Upper lobe of right lung (tissue), 1 donor: ENCODE results near the gene HMCN1. TPM values are rescaled to one million over a fixed set of nuclear protein-coding genes. Genes with fewer than 3 reads are reported as not detected.
"Not testable (repeated sequence)": the region's sequence is repeated elsewhere in the genome, so short reads cannot be mapped to it uniquely, and the experiment has no call there.

Source experiments
- ATAC-seq: fragments of 200-7000 bp; cut with Tn5 transposase; one replicate; pipeline ENCODE4 v1.9.1; 2020; ENCODE audit warnings: mild to moderate bottlenecking, moderate library complexity
- DNase-seq: peaks from one replicate; pipeline ENCODE4 v3.0.0-alpha.2; 2020
- H3K27ac ChIP-seq: fragments of 200-600 bp; one replicate; pipeline ENCODE4 v1.8.0; 2022
- H3K27me3 ChIP-seq: fragments of 200-600 bp; one replicate; pipeline ENCODE4 v1.8.0; 2022; ENCODE audit warnings: mild to moderate bottlenecking
- H3K36me3 ChIP-seq: fragments of 200-600 bp; one replicate; pipeline ENCODE4 v1.8.0; 2022
- H3K4me1 ChIP-seq: fragments of 200-600 bp; one replicate; pipeline ENCODE4 v1.8.0; 2022
- H3K4me3 ChIP-seq: fragments of 200-600 bp; one replicate; pipeline ENCODE4 v1.8.0; 2022; ENCODE audit warnings: mild to moderate bottlenecking
- H3K9me3 ChIP-seq: fragments of 200-600 bp; one replicate; pipeline ENCODE4 v1.8.0; 2022
- intact Hi-C: fragments of 100-400 bp; cut with DNase I; formaldehyde crosslinking; loops from one replicate; pipeline ENCODE4 v1.11.0; 2022
- total RNA-seq: library from RNA; stranded (reverse); fragmentation: NEBNext Ultra II Directional; extraction: Animal tissue kit (Norgen Biotek cat#: 25700); gene quantifications from one replicate; pipeline ENCODE4 v1.2.1, GENCODE V29; 2021
- TF ChIP-seq, protein P1 (sequence below): fragments of 200-600 bp; IDR thresholded peaks from one replicate; pipeline ENCODE4 v1.8.0; 2022; ENCODE audit warnings: antibody characterized with exemption
- donor health status: DM: no; HTN: yes; CAD: no; lungs with severe emphysema.

HMCN1 gene
- total RNA-seq, 1 donor from 2014 or later = 45.4 TPM

DNA sequence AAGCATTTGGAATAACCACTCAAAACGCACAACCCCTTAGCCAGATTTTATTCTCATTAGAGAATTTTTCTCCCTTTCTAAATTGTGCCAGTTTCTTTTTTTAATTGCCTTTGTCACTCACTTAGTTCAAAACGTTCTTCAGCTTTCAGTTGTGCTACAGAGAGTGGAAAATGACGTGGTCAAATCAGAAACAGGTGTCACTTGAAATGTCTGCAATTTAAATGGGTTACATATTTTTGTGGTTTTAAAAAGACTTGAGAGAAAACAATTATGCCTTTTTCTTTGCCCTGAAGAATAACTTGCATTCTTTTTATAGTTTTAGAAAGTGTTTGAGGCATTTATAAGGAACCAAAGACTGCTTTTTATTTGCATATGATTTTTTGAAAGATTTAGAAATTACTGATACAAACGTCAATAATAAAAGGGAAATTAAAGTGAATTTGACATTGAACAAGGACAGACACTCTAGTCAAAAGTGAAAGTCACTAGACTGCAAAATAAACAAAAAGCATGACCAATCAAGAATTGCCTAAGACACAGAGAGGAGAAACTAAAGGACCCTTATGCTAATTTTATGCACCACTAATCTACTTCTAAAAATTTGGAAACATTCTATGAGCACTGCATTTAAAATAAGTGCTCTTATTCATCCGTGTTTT, 449.9 kb downstream of the HMCN1 start:
- no peaks in the 10 kb centered on the region for H3K27me3 ChIP-seq
- H3K4me3 ChIP-seq = peak overlapping the region; percentile 6
- no peaks in the 10 kb centered on the region for H3K36me3 ChIP-seq
- TF ChIP-seq, protein P1, sequence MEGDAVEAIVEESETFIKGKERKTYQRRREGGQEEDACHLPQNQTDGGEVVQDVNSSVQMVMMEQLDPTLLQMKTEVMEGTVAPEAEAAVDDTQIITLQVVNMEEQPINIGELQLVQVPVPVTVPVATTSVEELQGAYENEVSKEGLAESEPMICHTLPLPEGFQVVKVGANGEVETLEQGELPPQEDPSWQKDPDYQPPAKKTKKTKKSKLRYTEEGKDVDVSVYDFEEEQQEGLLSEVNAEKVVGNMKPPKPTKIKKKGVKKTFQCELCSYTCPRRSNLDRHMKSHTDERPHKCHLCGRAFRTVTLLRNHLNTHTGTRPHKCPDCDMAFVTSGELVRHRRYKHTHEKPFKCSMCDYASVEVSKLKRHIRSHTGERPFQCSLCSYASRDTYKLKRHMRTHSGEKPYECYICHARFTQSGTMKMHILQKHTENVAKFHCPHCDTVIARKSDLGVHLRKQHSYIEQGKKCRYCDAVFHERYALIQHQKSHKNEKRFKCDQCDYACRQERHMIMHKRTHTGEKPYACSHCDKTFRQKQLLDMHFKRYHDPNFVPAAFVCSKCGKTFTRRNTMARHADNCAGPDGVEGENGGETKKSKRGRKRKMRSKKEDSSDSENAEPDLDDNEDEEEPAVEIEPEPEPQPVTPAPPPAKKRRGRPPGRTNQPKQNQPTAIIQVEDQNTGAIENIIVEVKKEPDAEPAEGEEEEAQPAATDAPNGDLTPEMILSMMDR = no peak
- DNase-seq = no peak
- H3K27ac ChIP-seq = peak overlapping the region; percentile 20
- H3K9me3 ChIP-seq = no peaks in the 10 kb centered on the region
- intact Hi-C loops = no loop called here
- H3K4me1 ChIP-seq = peaks cover 4% of the 10 kb centered on the region
- peak; percentile 52 for ATAC-seq

DNA sequence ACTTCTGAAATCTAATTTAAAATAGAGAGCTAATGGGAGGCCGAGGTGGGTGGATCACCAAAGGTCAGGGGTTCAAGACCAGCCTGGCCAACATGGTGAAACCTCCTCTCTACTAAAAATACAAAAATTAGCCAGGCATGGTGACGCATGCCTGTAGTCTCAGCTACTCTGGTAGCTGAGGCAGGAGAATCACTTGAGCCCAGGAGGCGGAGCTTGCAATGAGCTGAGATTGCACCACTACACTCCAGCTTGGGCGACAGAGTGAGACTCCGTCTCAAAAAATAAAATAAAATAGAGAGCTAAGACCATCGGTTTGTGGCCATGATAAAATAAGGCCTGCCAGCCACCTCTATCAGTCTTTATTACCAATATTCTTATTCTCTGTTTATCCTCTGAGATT, 452.1 kb downstream of the HMCN1 start:
- H3K27me3 ChIP-seq, H3K36me3 ChIP-seq, ATAC-seq, H3K4me1 ChIP-seq, H3K9me3 ChIP-seq, H3K4me3 ChIP-seq, intact Hi-C loops, H3K27ac ChIP-seq, DNase-seq: not testable (repeated sequence)

DNA sequence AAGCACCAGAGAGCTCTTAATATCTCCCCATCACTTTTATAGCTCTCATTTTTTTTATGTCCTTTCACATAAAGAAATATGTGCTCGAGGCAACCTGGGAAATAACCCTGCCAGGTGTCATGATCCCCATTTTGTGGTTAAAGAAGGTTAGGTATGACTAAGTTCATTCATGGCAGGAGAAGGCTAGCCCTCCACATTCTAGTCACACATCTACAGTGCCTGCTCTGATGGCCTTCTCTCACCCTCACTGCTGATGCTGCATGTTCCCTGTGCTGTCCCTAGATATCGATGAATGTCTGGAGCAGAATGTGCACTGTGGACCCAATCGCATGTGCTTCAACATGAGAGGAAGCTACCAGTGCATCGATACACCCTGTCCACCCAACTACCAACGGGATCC, 453.4 kb downstream of the HMCN1 start:
- no peaks in the 10 kb centered on the region for H3K36me3 ChIP-seq
- H3K27me3 ChIP-seq = no peaks in the 10 kb centered on the region
- no peak for DNase-seq
- no peaks in the 10 kb centered on the region for H3K9me3 ChIP-seq
- H3K4me1 ChIP-seq = peaks cover 4% of the 10 kb centered on the region
- intact Hi-C loops = no loop called here
- no peak overlapping the region for H3K27ac ChIP-seq
- TF ChIP-seq, protein P1 = no peak
- ATAC-seq = no peak
- no peak overlapping the region for H3K4me3 ChIP-seq

DNA sequence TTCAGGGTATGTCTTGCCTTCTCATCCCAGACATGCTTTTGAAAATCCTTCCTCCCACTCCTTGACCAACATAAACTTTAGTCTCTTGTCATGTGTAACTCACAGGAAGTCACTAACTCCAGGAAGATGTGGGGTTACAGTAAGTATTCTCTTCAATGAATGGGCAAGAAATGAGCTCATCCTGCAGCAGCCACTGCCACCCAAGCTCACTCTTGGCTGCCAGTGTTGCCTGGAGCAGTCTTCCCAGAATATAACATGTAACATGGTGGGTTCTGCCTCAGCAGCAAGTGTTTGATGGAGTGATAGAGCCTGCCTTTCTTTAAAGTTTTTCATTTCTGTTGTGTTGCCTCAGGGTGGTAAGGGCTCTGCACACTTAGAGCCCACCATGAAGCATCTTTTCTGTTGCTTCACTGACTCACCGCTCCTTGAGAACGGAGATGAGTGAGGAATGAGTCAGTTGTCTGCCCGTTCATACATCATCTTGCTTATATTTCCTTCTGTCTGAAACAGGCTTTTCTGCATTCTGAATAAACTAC, 453.9 kb downstream of the HMCN1 start:
- intact Hi-C loops = no loop called here
- H3K9me3 ChIP-seq = no peaks in the 10 kb centered on the region
- no peak overlapping the region for H3K27ac ChIP-seq
- no peak overlapping the region for H3K4me3 ChIP-seq
- TF ChIP-seq, protein P1 = no peak
- ATAC-seq (no peak), DNase-seq (no peak)
- no peaks in the 10 kb centered on the region for H3K27me3 ChIP-seq
- no peaks in the 10 kb centered on the region for H3K36me3 ChIP-seq
- H3K4me1 ChIP-seq = peaks cover 4% of the 10 kb centered on the region

GRCh38 chr1:186188736-186189135, 454.5 kb downstream of the HMCN1 start:
- H3K4me1 ChIP-seq = peaks cover 4% of the 10 kb centered on the region
- intact Hi-C loops = no loop called here
- ATAC-seq = no peak

DNA sequence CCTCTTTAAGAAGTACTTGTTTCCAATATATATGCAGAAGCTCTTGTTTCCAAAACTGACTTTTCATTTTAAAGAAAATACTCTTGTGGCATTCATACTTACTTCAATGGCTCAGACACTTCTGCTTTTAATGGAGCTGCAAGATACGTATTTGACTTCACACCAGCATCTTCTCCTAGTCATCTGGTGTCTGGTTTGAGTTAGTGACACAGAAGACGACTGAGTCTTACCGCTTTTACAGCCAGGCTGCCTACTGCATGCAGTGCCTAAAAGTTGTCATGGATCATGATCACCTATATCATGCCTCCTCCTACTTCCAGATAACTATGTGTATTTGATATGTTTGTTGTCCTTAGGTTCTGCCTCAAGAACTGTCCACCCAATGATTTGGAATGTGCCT, 455.0 kb downstream of the HMCN1 start:
- TF ChIP-seq, protein P1 = no peak
- H3K27me3 ChIP-seq = no peaks in the 10 kb centered on the region
- ATAC-seq = no peak
- H3K27ac ChIP-seq = no peak overlapping the region
- DNase-seq = no peak
- H3K4me3 ChIP-seq = no peak overlapping the region
- no peaks in the 10 kb centered on the region for H3K36me3 ChIP-seq
- H3K9me3 ChIP-seq = no peaks in the 10 kb centered on the region
- intact Hi-C loops = no loop called here
- H3K4me1 ChIP-seq = peaks cover 4% of the 10 kb centered on the region

More at GRCh38 chr1:186188736-186189135, 454.5 kb downstream of the HMCN1 start:
- H3K27ac ChIP-seq = no peak overlapping the region
- TF ChIP-seq, protein P1 = no peak
- H3K36me3 ChIP-seq = no peaks in the 10 kb centered on the region
- no peaks in the 10 kb centered on the region for H3K27me3 ChIP-seq
- DNase-seq = no peak
- H3K9me3 ChIP-seq = no peaks in the 10 kb centered on the region
- no peak overlapping the region for H3K4me3 ChIP-seq
